GM18951 (cell line): ENCODE data around the gene CRYAA.
"Not testable (repeated sequence)": the region's sequence is repeated elsewhere in the genome, so short reads cannot be mapped to it uniquely, and the experiment has no call there.

Experiments
- in situ Hi-C: fragments of 300-500 bp; cut with MboI; formaldehyde crosslinking; loops from one replicate; pipeline ENCODE4 v1.12.0; 2022; ENCODE audit warnings: low sequenced_read_pairs, mixed read lengths, inconsistent platforms; ENCODE audit not compliant: unreplicated experiment

CRYAA gene

DNA sequence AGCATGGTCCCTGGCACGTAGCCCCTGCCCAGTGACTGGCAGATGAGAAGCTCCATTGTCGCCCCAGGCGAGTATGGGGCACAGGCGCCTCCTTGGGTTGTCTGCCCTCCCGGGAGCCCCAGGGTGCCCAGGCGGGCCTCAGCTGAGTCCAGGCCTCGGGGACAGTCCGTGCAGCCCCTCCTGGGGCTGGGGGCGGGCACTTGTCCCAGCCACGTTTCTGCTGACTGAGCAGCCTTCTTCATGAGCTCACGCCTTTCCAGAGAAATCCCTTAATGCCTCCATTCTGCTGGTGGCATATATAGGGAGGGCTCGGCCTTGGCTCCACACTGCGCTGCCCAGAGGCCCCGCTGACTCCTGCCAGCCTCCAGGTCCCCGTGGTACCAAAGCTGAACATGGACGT lies at the start of gene CRYAA:
TSS of gene CRYAA (plus strand) at position 301 of the 400 bp plus-strand sequence. CDS start at position 393, 92 bp downstream.
- in situ Hi-C loops, result not testable (repeated sequence)

DNA sequence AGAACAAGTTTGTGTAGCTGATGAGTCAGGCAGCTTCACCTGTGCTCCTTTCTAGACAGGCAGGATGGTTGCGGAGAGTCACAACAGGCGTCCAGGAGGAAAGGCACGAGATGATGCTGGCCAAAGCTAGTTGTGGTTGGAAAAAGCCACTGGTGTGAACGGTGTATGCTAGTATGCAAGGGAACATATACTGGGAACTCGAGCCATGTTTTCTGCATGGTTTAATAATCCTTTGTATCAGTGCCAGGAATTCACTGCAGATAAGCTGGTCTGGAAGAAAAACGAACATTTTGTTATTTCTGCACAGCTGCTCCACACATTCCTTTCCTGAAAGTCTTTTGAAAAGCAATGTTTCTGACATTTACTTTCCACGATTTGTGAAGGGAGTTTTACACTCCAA lies 38.7 kb upstream of the CRYAA start:
- in situ Hi-C loops, result loop anchor here (25.0 kb wide), 1 partner anchor 507 kb away; no protein-coding TSS in a partner anchor

DNA sequence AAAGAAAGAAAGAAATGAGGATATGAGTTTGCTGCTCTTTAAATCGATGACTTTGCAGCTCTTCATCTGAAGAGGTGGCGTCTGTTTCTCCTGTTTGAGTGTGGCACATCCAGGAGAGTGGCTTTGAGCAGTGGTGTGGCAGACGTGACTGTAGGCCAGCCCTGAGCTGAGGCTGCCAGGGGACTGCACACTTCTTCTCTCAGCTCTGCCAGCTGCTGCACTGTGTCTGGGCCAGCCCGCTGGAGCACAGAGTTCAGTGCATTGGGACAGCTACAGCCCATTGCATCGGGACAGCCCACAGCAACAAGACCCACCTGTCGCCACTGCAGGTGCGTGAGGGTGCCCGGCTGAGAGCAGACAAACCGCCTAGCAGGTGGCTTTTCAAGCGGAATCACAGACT lies 34.3 kb upstream of the CRYAA start:
- in situ Hi-C loops, result loop anchor here (25.0 kb wide), 1 partner anchor 503 kb away; no protein-coding TSS in a partner anchor

GRCh38 chr21:43138944-43139343 lies 29.9 kb upstream of the CRYAA start:
- in situ Hi-C loops, result loop anchor here (25.0 kb wide), 1 partner anchor 498 kb away; no protein-coding TSS in a partner anchor

GRCh38 chr21:43141407-43141806 lies 27.4 kb upstream of the CRYAA start:
- in situ Hi-C loops, result loop anchor here (25.0 kb wide), 1 partner anchor 496 kb away; no protein-coding TSS in a partner anchor

GRCh38 chr21:43146637-43147036 lies 22.2 kb upstream of the CRYAA start:
- in situ Hi-C loops, result loop anchor here (25.0 kb wide), 1 partner anchor 491 kb away; no protein-coding TSS in a partner anchor

- in situ Hi-C loops, result loop anchor here (25.0 kb wide), 1 partner anchor 489 kb away; no protein-coding TSS in a partner anchor
Measured at GRCh38 chr21:43147999-43148398, 20.8 kb upstream of the CRYAA start.

DNA sequence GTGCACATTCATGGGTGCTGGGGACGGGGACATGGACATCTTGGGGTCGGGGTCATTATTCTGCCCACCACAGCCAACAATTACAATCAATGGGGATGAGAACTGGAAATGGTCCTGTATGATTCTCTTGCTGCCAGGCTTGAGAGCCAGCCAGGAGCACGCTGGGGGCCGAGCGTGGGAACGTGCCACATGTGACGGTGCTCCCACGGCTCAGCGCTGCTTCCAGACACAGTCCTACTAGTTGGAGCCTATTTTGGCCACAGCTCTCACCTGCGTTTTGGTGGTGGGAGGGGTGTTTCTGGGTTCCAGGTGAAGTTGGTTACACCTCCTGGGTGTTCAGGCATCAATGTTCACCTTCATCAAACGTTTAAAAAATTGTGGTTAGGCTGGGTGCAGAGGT lies 19.5 kb upstream of the CRYAA start:
- in situ Hi-C loops, result loop anchor here (25.0 kb wide), 1 partner anchor 488 kb away; no protein-coding TSS in a partner anchor

GRCh38 chr21:43153601-43154000 lies 15.2 kb upstream of the CRYAA start:
- in situ Hi-C loops, result not testable (repeated sequence)

DNA sequence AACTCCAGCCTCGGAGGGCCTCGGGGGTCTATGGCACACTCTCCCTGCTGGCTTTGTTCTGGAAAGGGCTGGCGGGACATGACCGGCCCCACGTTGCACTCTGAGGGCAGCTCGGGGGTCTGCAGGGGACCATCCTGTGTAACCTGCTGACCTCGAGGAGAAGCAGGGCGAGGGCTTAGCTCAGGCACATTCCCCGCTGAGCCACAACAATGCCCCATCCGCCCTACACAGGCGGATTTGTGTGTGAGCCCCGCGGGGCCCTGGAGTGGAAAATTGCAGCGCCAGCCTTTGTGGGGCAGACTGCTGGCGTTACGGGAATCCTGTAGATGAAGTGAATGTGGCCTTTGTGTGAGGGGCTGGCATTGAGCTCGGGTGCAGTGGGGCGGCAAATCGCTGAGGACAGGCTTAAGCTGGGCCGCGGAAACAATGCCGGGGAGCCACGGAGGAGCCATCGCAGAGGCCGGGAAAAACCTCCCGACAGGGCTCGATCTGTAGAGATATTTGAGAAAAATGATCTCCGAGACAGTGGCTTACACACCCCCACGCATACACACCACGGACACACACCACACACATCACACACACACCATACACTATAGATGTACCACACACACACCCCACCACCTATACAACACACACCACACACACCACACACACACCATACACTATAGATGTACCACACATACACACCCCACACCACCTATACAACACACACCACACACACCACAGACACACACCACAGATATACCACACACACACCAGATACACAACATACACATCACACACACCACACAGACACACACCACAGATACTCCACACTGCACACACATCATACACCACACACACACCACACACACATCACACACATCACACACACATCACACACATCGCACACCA lies 9.3 kb upstream of the CRYAA start:
- in situ Hi-C loops, result not testable (repeated sequence)

DNA sequence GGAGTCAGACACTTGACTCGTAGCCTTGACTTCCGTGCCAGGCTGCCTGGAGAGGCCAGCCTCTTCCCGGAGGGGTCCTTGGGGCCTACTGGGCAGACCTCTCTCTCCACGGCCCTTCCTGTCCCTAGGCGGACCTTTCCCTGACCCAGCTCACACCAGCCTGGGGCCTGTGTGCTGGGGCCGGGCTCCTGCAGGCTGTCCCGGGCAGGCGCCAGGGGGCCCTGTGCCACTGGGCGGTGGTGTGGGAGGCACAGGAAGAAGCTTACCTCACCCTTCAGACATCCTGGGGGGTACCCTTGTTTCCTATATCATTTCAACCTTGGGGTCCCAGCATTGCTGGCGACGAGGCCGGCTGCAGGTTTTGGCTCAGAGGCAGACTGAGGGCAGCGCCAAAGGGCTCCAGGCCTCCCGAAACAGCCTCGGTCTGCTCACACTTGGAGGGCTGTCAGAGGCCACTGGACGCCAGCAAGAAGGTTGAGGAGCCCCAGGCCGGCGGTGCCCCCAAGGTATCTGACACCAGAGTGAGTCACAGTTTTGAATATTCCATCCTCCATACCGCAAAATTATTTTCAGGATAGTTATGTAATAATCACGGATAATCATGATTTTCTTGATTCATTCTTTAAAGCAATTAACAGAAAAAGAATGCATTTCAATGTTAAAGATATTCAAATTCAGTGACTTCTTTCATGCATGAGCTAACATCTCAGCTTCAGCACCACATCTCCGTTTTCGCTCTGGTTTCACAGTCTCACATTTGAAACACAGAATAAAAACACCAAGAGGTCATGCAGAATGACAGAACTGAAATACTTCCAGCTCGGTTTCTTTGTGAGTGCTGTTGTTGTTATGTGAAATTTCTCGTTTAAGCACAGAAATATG lies 6.7 kb upstream of the CRYAA start:
- in situ Hi-C loops, result not testable (repeated sequence)

GRCh38 chr21:43162708-43163205 lies 6.1 kb upstream of the CRYAA start:
- in situ Hi-C loops, result not testable (repeated sequence)

DNA sequence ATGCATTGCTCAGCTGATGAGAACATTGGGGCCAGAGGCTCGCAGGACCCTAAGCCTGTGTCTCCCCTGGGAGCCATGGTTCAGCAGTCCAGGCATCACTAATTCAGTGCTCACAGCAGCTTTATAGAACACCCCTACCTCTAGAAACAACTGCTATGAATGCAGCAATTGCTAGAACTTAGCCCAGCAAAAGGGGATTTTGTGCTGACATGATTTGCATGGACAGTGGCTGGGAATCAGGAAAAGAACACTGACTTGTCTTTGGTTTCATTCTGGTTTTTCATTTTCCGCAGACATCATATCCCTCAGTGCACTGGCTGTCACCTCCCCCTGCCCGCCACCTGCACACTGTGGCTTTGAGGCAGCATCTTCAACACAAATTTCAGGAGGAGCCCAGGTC lies 4.0 kb upstream of the CRYAA start:
- in situ Hi-C loops, result not testable (repeated sequence)

DNA sequence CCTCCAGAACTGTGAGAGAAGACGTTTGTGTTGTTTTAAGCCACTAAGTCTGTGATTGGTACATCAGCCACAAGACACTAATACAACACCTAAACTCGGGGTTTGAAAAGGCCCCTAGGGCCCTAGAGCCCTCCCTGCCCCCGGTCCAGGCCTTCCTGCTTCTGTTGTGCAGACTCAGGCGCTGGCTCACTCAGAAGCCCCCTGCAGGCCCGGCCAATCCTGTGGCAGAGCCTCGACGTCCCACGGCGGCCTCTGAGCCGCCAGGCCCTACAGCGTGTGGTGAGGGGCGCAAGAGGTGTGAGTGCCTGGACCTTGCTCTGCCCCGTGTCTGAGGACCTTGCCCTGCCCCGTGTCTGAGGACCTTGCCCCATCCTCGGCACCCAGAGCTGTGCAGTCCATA lies 3.1 kb upstream of the CRYAA start:
- in situ Hi-C loops, result not testable (repeated sequence)

DNA sequence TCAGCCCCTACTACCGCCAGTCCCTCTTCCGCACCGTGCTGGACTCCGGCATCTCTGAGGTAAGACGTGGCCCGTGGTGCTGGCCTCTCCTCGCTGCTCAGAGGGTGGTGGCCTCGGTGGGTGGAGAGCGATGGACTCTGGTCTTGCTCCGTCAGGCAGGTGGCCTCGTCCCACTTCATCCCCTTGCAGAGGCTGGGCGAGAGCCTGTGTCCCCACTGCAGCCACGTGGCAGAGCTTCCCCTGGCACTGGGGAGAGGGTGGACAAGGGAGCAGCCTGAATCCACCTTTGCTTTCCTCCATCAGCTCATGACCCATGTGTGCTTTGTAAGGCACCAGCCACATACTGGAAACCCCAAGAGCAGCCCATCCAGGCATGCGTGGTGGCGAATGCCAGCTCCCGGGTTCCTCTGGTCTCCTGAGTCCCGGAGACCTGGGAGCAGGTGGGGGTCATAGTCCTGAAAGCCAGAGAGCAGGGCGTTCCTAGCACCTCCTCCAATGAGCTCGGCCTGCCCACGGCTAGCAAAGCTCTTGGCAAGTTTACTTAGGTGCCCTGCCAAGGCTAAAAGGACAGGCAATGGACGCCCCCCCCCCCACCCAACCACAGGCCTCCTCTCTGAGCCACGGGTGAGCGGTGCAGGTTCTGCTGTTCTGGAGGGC lies 550 bp downstream of the CRYAA start:
- in situ Hi-C loops, result not testable (repeated sequence)

- in situ Hi-C loops, result not testable (repeated sequence)
Measured at GRCh38 chr21:43169891-43170290, 1.1 kb downstream of the CRYAA start.

DNA sequence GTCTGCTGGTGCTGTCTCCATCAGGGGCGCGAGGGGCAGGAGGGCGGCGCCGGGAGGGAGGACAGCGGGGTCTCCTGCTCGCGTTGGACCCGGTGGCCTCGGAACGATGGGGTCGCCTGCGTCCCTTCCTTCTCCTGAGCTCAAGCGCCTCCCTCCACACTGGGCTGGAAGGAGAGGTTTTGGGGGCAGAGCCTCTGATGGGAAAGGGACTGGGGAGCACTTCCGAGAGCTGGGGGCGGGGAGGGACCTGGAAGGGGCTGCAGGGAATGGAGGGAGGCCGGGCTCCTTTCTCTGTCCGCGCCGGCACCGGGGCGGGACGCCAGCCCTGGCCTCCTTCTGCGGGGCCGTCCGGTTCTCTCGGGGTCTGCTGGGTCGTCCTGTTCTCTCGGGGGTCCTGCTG lies 4.0 kb downstream of the CRYAA start:
- in situ Hi-C loops, result not testable (repeated sequence)

DNA sequence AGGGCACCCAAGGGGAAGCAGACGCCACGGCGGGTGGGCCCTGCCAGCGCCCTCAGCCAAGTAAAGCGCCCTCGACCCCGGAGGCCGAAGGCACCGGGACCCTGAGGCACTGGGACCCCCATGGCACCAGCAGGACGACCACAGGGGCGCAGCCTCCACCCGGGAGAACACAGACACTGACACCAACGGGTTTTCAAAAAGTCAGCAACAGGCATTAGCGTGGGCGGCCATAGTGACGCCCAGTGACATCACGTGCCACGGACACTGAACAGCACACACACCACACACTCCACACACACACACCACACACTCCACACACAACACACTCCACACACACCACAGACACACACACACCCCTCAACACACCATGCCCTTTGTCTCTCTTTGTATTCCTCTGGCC lies 4.6 kb downstream of the CRYAA start:
- in situ Hi-C loops, result not testable (repeated sequence)

- in situ Hi-C loops, result not testable (repeated sequence)
Measured at GRCh38 chr21:43173930-43174329, 5.1 kb downstream of the CRYAA start.
